HG02763 (cell line): Measurements from ENCODE around the gene SLC24A4.

Experiments
- ATAC-seq: cut with Tn5 transposase; IDR thresholded peaks from one replicate; pipeline ENCODE4 v1.9.1; 2021; ENCODE audit warnings: mild to moderate bottlenecking, moderate library complexity; ENCODE audit not compliant: unreplicated experiment

Gene SLC24A4

DNA sequence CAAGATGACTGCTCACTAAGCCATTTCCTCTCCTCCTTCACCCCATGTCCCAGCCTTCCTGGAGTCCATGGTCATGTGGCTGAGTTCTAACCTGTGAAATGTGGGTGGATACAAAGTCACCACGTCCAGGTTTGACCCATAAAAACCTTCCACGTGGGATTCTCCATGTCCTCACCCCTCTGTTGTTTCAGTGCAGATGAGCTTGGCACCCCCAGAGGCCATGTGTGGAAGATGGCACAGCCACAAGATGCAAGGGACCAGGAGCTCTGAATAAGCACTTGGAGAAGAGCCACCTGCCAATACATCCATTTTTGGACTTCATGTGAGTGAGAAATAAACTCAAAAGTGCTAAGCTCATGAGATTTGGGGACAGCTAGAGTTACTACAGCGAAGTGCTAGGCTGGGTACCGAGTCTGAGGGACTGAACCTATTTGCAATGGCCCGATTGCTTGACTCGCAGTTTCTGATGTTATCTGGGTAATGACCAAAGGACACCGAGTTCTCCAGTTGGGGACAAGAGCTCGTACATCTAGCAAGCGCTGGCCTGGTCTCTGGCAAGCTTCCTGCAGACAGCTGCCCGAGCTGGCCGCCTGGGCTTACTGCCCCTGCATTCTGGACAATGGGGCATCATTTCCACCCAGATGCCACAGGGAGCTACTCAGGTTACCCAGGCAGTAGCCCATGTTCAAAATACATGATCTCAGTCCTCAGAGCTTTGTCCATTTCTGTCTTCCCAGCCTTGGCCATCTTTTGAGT, 7.7 kb upstream of the SLC24A4 start:
- ATAC-seq, result no peak

DNA sequence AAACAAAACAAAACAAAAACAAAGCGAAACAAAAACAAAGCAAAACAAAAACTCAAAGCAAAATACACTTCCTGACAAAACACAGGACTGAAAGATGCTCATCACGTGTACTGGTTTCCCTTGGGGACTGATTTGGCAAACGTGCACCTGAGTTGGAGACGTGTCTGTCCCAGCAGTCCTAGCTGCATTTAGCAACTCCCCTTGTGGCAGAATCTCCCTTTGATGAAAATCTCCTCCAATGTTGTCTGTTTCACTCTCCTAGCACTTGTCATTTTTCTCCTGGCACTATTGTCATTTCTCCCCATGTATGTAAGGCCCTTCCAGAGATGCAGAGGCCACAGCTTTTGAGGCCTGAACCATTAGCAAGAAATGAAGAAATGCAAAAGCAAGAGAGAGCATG, 6.8 kb upstream of the SLC24A4 start:
- ATAC-seq, result no peak

DNA sequence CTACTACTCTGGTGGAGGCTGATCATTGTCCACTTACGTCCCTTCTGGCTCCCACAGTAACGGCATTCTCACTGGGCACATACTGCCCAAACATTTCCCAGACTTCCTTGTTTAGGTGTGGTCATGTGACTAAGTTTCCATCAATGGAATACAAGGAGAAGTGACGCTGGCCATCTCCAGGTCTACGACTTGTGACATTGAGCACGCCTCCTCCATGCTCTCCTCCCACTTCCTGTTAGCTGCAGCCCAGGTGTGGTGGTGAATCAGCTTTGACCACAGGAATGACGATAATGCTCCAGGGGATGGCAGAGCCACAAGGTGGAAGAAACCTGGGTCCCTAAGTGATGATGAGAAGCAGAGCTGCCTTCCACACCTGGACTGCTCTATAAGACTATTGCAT, 6.0 kb upstream of the SLC24A4 start:
- no peak for ATAC-seq

DNA sequence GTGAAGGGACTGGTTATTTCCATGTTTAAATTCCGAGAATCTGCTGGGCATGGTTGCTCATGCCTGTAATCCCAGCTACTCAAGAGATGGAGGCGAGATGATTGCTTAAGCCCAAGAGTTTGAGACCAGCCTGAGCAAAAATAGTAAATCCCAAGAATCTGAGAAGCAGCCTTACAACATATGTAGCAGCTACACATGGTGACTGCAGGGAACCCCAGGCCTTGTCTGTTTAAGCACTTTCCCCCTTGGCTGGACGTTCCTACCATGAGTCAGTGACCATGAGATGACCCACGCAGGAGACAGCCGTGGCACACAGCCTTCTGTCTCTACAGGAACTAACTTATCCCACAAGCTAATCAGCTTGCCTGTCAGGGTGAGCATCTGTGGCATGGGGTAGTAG, 5.5 kb upstream of the SLC24A4 start:
- ATAC-seq, result no peak

DNA sequence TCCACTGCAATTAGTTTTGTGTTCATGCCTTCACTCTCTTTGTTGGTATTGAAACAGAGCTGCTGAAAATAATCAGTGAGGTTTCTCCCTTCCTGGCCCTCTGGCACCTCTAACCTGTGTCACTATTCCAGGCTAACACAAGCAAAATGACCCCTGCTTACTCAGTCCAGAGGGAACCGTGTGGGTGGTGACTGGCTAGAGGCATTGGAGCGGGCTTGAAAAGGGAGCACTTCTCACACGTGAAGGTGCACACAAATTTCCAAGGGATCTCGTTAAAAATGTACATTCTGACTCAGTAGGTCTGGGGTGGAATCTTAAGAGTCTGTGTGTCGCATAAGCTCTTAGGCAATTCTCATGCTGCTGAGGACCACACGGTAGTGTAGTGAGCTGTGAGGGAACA, 1.3 kb upstream of the SLC24A4 start:
- ATAC-seq, result no peak

DNA sequence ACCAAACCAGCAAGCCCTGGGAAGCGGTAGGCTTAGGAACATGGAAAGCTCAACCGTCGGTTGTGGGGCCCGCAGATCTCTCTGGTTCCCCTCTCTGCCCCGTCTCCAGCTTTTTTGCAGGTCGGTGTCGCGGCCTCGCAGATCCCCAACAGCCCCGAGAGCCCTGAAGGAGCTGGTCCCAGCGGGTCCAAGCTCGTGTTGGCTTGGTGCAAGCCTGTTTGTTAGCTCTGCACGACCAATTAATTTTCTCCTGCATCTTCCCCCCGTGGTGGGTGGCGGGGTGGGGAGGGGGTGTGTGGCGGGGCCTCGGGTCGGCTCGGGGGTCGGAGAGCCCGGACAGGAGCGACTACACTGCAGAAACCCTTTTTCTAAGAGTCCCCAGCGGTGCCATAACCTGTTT, 449 bp upstream of the SLC24A4 start:
- no peak for ATAC-seq

DNA sequence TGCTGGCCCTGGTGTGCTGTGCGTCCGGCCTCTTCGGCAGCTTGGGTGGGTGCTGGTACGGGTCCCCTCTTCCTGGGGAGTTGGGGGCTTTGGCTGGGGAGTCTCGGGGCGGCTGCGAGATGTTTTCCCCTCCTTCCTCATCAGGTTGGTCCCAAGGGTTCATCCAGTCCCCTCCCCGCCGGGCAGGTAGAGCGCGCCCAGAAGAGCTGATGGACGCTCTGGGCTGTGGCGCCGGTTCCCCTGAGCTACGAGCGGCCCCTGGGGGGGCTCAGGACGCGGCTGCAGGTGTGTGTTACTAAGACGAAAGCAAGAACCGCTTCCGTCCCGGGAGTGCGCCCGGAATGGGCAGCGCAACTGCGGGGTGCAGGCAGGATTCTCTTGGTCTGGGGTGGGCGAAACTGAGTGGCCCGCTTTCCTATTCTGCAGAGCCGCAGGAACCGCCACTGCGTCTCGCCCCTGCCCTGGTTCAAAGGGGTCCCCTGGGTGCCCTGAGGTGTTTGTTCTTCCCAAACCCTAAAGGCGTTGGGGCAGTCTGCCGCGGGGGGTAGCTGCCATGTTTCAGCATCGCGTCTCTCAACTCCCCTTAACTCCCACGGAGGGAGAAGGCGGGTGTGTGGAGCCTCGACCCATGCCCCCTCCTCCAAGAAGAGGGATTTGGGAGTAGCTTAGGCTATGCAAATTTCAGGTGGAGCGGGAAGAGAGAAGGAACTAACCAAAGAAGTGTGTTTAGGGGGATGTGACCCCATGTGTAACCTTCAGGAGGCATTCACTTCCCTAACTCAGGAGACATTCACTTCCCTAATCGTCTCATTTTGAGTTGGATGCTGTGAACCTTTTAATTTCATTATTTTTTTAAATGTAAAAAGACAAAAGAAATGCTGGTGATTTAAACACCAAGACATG, 1.2 kb downstream of the SLC24A4 start:
- no peak for ATAC-seq

DNA sequence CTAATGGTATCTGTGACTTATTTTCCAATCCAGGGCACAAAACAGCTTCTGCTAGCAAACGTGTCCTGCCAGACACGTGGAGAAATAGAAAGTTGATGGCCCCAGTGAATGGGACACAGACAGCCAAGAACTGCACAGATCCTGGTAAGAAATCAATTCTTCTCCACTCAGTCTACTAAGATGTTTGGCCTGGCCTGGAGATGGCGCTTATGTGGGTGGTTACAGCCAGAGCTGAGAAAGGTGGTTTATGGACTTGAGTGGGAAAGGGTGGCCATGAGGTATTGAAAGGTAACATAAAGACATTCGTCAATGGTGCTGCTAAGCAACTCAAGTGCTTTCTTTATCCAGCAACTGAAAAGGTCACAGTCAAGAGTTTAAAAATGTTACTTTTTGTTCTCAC, 2.9 kb downstream of the SLC24A4 start:
- ATAC-seq, result no peak

DNA sequence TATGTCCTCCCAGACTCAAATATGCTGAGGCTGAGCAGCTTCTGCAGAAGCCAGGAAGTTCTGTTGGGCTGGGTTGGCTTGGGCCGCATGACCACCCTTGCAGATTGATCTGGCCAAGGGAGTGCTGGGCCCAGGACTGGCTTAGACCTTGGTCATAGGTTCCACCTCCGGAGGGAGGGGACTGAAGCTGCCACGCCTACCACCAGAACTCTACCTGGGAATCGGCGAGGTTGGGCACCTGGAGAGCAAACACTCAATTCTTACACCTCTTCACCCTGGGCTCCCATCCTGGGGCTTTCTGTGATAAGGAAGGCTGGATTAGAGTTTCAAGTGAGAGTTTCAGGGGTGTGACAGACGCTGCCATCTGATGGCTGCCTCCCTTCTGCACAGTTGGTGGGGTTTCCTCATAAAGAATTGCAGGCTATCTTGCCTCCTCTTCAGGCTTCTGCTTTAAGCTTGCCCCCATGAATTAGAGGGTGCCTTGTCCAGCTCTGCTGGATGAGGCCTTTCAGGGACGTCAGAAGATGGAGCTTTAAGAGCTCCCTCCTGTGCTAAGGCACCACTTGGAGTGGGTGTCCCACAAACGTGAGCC, 5.8 kb downstream of the SLC24A4 start:
- no peak for ATAC-seq

DNA sequence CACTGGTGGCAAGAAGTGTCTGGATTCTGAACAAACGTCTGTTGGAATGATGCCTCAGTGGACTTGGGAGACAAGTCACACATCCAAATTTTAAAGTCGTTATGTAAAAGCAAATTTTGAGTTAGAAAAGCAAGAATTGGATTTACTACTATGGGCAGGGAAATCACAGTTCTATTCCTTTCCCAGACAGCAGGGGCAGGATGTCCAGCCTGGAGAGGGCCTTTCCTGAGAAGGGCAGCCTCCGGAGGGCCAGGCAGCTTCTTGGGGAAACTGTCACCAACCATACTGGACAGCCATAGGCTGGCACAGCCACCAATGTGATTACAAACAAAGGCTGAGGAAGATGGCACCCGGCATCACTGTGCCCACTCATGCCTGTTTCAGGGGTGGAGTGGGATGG, 11.1 kb downstream of the SLC24A4 start:
- ATAC-seq, result no peak

DNA sequence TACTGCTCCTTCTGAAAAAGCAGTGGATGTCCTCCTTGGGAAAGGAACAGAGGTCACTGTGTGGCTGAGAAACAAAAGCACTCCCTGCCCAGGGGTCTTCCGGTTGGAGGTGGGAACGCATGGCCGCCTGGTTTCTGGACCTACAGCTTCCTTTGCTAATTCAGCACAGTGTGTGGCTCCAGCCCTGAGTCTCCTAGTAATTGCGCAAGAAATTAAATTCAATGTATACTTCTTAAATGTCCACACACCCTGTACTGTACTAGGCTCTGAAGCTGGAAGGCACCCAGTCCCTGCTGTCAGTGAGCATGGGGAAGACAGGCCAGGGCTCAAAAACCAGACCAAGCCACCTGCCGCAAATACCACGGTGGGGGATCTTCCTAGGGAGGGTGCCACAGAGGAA, 13.4 kb downstream of the SLC24A4 start:
- no peak for ATAC-seq

DNA sequence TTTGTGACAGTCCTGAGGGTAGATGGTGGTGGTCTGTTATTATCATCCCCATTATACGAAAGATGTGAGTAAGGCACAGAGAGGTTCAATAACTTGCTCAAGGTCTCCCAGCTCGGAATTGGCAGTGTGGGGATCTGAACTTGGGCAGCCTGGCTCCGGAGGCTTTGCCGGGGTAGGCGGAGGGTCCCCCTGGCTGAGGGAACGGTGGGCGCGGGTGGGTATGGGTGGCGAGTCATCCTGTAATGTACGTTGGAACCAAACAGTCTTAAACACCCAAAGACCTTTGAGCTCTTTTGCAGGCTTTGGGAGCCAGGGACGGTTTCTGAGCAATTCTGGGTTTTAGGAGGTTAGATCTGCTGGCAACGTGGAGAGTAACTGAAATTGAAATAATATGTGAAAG, 16.5 kb downstream of the SLC24A4 start:
- ATAC-seq, result no peak

DNA sequence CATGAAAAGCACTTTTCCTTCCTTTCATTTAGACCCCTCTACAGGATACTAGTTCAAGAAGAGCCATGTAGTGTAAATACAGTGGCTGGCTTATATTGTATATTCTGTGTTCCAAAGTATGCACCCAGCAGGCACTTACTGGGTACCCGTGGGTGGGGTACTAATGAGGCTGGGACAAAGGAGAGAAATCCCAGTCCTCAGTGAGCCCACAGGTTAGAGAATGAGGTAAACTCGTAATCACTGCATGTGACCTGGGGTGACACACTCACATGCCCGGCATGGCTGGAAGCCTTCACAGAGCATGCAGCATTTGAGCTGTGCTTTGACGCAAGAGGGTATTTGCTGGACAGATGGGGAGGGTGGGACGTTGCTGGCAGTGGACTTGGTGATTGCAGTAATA, 17.1 kb downstream of the SLC24A4 start:
- no peak for ATAC-seq

DNA sequence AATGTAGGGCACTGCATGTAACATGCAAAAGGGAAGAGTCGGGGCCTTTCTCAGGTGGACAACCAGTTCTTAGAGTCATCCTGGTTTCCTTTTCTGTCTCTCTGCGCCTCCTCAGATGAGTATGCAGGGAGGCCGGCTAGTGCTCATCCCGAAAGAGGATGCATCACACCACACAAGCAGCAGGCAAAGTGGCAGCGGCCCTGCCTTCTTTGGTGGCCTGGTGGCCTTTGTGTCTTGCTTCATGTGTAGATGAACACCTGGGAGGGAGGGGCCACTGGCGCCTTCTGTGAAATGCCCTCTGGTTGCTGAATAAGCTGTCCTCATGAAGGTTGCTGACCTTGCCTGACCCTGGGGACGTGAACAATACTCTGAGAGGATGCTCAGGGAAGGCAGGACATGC, 18.0 kb downstream of the SLC24A4 start:
- no peak for ATAC-seq

DNA sequence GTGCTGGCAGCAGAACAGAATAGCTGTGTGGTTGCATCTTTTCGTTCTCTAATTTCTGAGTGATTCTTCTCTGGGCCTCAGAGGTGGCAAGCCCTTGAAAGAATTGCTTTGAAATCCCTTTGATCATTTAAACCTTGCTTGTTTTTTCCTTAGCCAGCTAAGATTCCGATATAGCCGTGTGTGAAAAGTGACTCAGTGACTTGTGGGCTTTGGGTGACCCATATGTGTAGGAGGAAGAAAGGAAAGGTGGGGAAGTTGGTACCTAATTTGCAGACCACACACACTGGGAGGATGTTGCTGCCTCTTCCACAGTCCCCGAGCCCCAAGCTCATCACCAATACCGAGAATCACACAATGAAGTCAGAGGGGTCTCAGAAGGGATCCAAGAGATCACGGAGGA, 18.8 kb downstream of the SLC24A4 start:
- ATAC-seq, result no peak

DNA sequence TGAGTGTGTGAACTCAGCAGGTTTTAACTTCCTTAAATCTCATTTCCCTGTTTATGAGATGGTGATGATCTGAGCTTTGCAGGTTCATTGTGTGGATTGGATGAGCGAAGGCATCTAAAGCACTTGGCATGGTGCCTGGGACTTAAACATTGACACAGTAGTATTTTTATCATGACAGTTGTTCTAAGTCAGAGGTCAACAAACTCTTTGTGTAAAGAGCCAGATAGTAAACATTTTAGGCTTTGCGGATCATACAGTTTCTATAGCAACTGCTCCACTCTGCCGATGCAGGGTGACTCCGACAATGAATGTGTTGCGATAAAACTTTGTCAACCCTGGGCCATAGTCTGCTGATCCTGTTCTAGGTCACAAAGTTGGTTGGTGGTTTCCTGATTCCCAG, 25.2 kb downstream of the SLC24A4 start:
- ATAC-seq, result no peak

DNA sequence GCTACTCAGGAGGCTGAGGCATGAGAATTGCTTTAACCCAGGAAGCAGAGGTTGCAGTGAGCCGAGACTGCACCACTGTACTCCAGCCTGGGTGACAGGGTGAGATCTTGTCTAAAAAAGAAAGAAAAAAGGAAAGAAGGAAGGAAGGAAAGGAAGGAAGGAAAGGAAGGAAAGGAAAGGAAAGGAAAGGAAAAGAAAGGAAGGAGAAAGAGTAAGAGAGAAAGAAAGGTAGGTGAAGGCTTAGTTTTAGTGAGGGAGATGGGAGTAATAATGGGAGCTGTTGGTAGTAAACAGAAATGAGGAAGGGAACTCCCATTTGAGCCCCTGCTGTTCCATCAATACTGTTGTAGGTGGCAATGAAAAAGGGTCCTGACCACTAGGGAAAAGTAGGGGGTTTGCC, 28.8 kb downstream of the SLC24A4 start:
- no peak for ATAC-seq

DNA sequence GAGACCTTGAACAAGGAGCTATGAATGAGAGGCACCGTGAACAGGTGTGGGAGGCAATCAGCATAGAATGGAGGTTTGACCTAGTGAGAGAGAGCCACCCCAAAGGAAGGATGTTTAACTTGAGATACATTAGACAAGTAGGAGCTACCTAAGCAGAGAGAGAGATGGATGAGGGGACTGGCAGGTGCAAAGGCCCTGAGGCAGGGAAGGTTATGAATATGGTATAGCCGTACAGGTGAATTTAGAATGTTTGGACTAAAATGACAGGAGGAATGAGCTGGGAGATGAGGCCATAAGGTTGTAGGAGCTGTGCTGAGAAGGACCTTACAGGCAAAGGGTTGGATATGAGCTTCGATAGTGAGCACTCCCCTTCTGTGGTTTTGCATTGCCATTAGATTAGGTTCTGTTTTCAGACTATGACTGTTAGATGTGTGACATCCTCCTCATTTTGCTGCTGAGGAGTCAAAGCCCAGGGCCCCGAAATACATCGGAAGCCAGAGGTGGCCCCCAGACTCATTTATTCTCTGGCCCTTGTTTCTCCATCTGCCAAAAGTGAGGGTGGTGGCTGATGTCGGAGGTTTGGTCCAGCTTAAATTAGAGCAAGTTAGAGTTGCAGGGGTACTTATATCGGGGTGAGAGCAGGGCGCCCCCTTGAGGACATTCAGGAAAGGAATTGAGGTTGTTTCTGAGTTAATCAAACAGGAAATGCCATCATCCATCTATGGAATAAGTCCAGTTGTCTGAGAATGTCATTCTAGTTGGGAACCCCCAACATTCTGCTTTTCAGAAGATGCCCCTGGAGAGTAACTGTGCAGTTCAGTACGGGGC, 29.4 kb downstream of the SLC24A4 start:
- no peak for ATAC-seq

DNA sequence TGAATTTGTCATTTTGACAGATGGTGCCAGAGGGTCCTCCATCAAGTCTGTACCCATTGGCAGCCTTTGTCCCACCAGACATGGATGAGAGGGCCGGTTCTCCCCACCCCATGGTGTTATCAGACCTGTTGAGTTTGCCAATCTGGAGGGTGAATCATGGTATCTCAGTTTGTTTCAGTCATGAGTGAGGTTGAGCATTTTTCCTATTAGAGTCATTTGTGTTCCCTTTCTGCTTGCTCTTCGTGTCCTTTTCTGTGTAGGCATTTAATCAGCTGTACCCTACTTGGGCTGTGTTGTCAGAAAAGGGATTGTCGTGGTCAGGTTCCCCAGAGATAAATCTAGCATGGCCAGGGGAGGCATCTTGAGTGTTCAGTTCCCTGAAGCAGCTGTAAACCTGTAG, 30.5 kb downstream of the SLC24A4 start:
- no peak for ATAC-seq

DNA sequence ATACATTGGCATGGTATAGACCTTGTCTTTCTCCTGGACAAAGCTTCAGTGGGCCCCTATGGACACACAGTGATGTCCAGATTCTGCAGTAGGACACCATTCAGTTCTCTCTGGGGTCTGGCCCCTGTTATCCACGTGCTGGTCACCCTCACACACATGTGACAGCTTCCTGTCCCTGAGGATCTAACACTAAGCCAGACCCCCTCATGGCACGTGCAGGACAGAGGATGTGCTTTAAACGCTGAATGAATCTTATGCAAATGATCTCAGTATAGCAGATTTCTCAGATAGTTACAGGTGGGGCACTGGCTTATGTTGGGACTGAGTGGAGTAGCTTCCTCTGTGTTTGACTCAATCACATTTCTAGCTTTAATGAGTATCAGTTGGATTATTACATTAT, 33.7 kb downstream of the SLC24A4 start:
- ATAC-seq, result no peak
